IMR-90 (cell line): ENCODE results near the gene CYB5A. TPM values are rescaled to one million over a fixed set of nuclear protein-coding genes. Genes with fewer than 3 reads are reported as not detected.

Source experiments
- ATAC-seq: fragments of 200-7000 bp; cut with Tn5 transposase; 2 replicates; pipeline ENCODE4 v1.9.1; 2020; ENCODE audit warnings: low read depth, mild to moderate bottlenecking, moderate library complexity
- BruUV-seq: library from RNA; stranded (reverse); fragments of 400-500 nt; replicated peaks from 2 replicates; lab custom pipeline; 2021; lab: Mats Ljungman, UMichigan
- CTCF ChIA-PET: fragments of 300-600 bp; formaldehyde crosslinking; extraction: SDS; loops from one replicate; lab custom pipeline; 2021; ENCODE audit warnings: antibody characterized with exemption; lab: Yijun Ruan, JAX
- POLR2A ChIA-PET: fragments of 300-600 bp; sonication (Branson Sonifier 250); formaldehyde crosslinking; loops from one replicate; lab custom pipeline; 2022; ENCODE audit warnings: antibody characterized with exemption; ENCODE audit not compliant: unreplicated experiment; lab: Charles Lee
- DNase-seq: peaks from one replicate; pipeline ENCODE4 v3.0.0; 2013
- H2AFZ ChIP-seq: replicated peaks from 2 replicates; pipeline ENCODE3; 2013; ENCODE audit warnings: low read length, mild to moderate bottlenecking; ENCODE audit not compliant: poor library complexity
- H2AK5ac ChIP-seq: 2 replicates; pipeline ENCODE4 v1.6.1; 2013; ENCODE audit warnings: low read depth, low read length, inconsistent platforms
- H2AK9ac ChIP-seq: replicated peaks from 2 replicates; pipeline ENCODE3; 2013; ENCODE audit warnings: mild to moderate bottlenecking, low read depth, low read length, moderate library complexity; ENCODE audit not compliant: poor library complexity
- H2BK120ac ChIP-seq: 2 replicates; pipeline ENCODE4 v1.6.1; 2013; ENCODE audit warnings: low read depth, low read length, inconsistent platforms
- H2BK15ac ChIP-seq: 3 replicates; pipeline ENCODE4 v1.6.1; 2013; ENCODE audit warnings: low read depth, low read length, inconsistent platforms
- H2BK20ac ChIP-seq: 2 replicates; pipeline ENCODE4 v1.6.1; 2013; ENCODE audit warnings: low read depth, mild to moderate bottlenecking, inconsistent platforms, low read length, moderate library complexity
- H2BK5ac ChIP-seq: 2 replicates; pipeline ENCODE4 v1.6.1; 2013; ENCODE audit warnings: mild to moderate bottlenecking, low read depth, low read length, inconsistent platforms; ENCODE audit not compliant: poor library complexity, severe bottlenecking
- H3K14ac ChIP-seq: replicated peaks from 2 replicates; pipeline ENCODE4 v1.6.1; 2013; ENCODE audit warnings: low read depth, low read length, inconsistent platforms
- H3K18ac ChIP-seq: 2 replicates; pipeline ENCODE4 v1.6.1; 2013; ENCODE audit warnings: low read depth, low read length, control low read depth
- H3K23ac ChIP-seq: 2 replicates; pipeline ENCODE4 v1.6.1; 2013; ENCODE audit warnings: low read depth, low read length, inconsistent platforms
- H3K27ac ChIP-seq: 2 replicates; pipeline ENCODE4 v1.5.1; 2013; ENCODE audit warnings: mild to moderate bottlenecking, control low read depth, low read length; ENCODE audit not compliant: insufficient read depth
- H3K27me3 ChIP-seq: 2 replicates; pipeline ENCODE4 v1.6.1; 2013; ENCODE audit warnings: low read length; ENCODE audit not compliant: control insufficient read depth, insufficient read depth
- H3K36me3 ChIP-seq: 2 replicates; pipeline ENCODE4 v1.6.1; 2013; ENCODE audit warnings: low read length, mixed read lengths; ENCODE audit not compliant: control insufficient read depth, insufficient read depth
- H3K4ac ChIP-seq: 2 replicates; pipeline ENCODE4 v1.6.1; 2013; ENCODE audit warnings: low read depth, low read length, inconsistent platforms
- H3K4me1 ChIP-seq: 2 replicates; pipeline ENCODE4 v1.6.1; 2013; ENCODE audit warnings: low read length, mixed read lengths; ENCODE audit not compliant: control insufficient read depth, insufficient read depth
- H3K4me2 ChIP-seq: 2 replicates; pipeline ENCODE4 v1.6.1; 2013; ENCODE audit warnings: low read depth, mild to moderate bottlenecking, control low read depth, low read length, moderate library complexity
- H3K4me3 ChIP-seq: 2 replicates; pipeline ENCODE4 v1.5.1; 2013; ENCODE audit warnings: low read depth, mild to moderate bottlenecking, control low read depth, low read length, moderate library complexity; ENCODE audit not compliant: insufficient read depth
- H3K56ac ChIP-seq: 2 replicates; pipeline ENCODE4 v1.6.1; 2013; ENCODE audit warnings: low read length, inconsistent platforms; ENCODE audit not compliant: insufficient read depth; ENCODE audit errors: extremely low read depth
- H3K79me1 ChIP-seq, 2 experiments: 2 replicates each; pipeline ENCODE4 v1.6.1; 2013; ENCODE audit warnings: low read length in 2 of 2, inconsistent platforms in 1 of 2, low read depth in 1 of 2
- H3K9ac ChIP-seq: 2 replicates; pipeline ENCODE4 v1.6.1; 2013; ENCODE audit warnings: low read depth, low read length, control low read depth
- H3K9me1 ChIP-seq: 2 replicates; pipeline ENCODE4 v1.6.1; 2013; ENCODE audit warnings: low read length, inconsistent platforms; ENCODE audit not compliant: insufficient read depth
- H3K9me3 ChIP-seq: 2 replicates; pipeline ENCODE4 v1.6.1; 2013; ENCODE audit warnings: low read length; ENCODE audit not compliant: control insufficient read depth, insufficient read depth
- H4K20me1 ChIP-seq: 2 replicates; pipeline ENCODE4 v1.6.1; 2013; ENCODE audit warnings: low read length, inconsistent platforms; ENCODE audit not compliant: insufficient read depth
- H4K5ac ChIP-seq: 2 replicates; pipeline ENCODE4 v1.6.1; 2013; ENCODE audit warnings: mild to moderate bottlenecking, low read depth, low read length, control low read depth
- H4K8ac ChIP-seq, 2 experiments: 2 replicates each; pipeline ENCODE4 v1.6.1; 2013; ENCODE audit warnings: low read depth in 2 of 2, low read length in 2 of 2, control low read depth in 1 of 2, inconsistent platforms in 1 of 2
- H4K91ac ChIP-seq: 2 replicates; pipeline ENCODE4 v1.6.1; 2013; ENCODE audit warnings: low read depth, low read length, inconsistent platforms; ENCODE audit not compliant: insufficient read depth
- BHLHE40 ChIP-seq: fragments of 150-350 bp; IDR thresholded peaks from 2 replicates; pipeline ENCODE4 v1.6.1; 2016; ENCODE audit warnings: mild to moderate bottlenecking, low read depth, low read length
- CEBPB ChIP-seq: IDR thresholded peaks from 2 replicates; pipeline ENCODE4 v1.6.1; 2012; ENCODE audit warnings: low read depth, low read length, improper control_type of control experiment
- CHD1 ChIP-seq: IDR thresholded peaks from 2 replicates; pipeline ENCODE4 v1.6.1; 2012; ENCODE audit warnings: low read depth, low read length, improper control_type of control experiment
- FOS ChIP-seq: fragments of 150-350 bp; IDR thresholded peaks from 2 replicates; pipeline ENCODE4 v1.6.1; 2016; ENCODE audit warnings: low read depth, low read length
- MAFK ChIP-seq: IDR thresholded peaks from 2 replicates; pipeline ENCODE4 v1.6.1; 2012; ENCODE audit warnings: low read depth, low read length, improper control_type of control experiment
- MAZ ChIP-seq: IDR thresholded peaks from 2 replicates; pipeline ENCODE4 v1.6.1; 2012; ENCODE audit warnings: low read depth, mild to moderate bottlenecking, low read length, improper control_type of control experiment, moderate library complexity, borderline replicate concordance
- NFE2L2 ChIP-seq: fragments of 150-350 bp; IDR thresholded peaks from 2 replicates; pipeline ENCODE4 v1.6.1; 2016; ENCODE audit warnings: low read depth, mild to moderate bottlenecking, low read length
- POLR2A ChIP-seq: IDR thresholded peaks from 2 replicates; pipeline ENCODE4 v1.6.1; 2012; ENCODE audit warnings: mild to moderate bottlenecking, low read depth, low read length
- RAD21 ChIP-seq: IDR thresholded peaks from 2 replicates; pipeline ENCODE4 v1.6.1; 2012; ENCODE audit warnings: low read length, improper control_type of control experiment
- RCOR1 ChIP-seq: IDR thresholded peaks from 2 replicates; pipeline ENCODE4 v1.6.1; 2012; ENCODE audit warnings: mild to moderate bottlenecking, low read length, improper control_type of control experiment; ENCODE audit not compliant: insufficient replicate concordance
- RFX5 ChIP-seq: IDR thresholded peaks from 2 replicates; pipeline ENCODE4 v1.8.0; 2012; ENCODE audit warnings: low read depth, mild to moderate bottlenecking, low read length, moderate library complexity
- SMC3 ChIP-seq: fragments of 150-350 bp; IDR thresholded peaks from 2 replicates; pipeline ENCODE4 v1.6.1; 2016; ENCODE audit warnings: low read depth, mild to moderate bottlenecking, antibody characterized with exemption, low read length, moderate library complexity
- WGBS, 2 experiments: methylation state at CpG; one replicate each; pipeline versions ENCODE4 v1.1.5 to v1.1.7; 2013; ENCODE audit warnings: missing lambda C conversion rate in 2 of 2; ENCODE audit not compliant: insufficient read length in 1 of 2; ENCODE audit errors: extremely low coverage in 2 of 2; 5-methylcytosine and 5-hydroxymethylcytosine counted together
- dilution Hi-C: fragments of 300-500 bp; cut with HindIII; formaldehyde crosslinking; loops from one replicate; pipeline ENCODE4 v1.14.3; 2018; ENCODE audit warnings: low sequenced_read_pairs; ENCODE audit not compliant: unreplicated experiment
- in situ Hi-C: fragments of 300-500 bp; cut with MboI; formaldehyde crosslinking; loops from 3 replicates; pipeline ENCODE4 v1.14.3; 2019; ENCODE audit warnings: low sequenced_read_pairs, inconsistent platforms, mixed read lengths
- intact Hi-C: fragments of 100-400 bp; cut with micrococcal nuclease; formaldehyde crosslinking; loops from 2 replicates; pipeline ENCODE4 v1.10.0; 2022
- polyA plus RNA-seq, 3 experiments: library from polyadenylated mRNA; depleted of rRNA; stranded (reverse); fragments of >200 nt; gene quantifications; 2 replicates each; pipeline ENCODE4 v1.2.3, GENCODE V29; 2012; ENCODE audit warnings: low replicate concordance in 1 of 3
- total RNA-seq: library from RNA; depleted of rRNA; stranded (reverse); fragments of >200 nt; gene quantifications from 2 replicates; pipeline ENCODE4 v1.2.3, GENCODE V29; 2012
- TF ChIP-seq, protein P1 (sequence below): conservative IDR thresholded peaks from 2 replicates; pipeline ENCODE4 v1.5.1; 2012; ENCODE audit warnings: mild to moderate bottlenecking, low read depth, low read length, improper control_type of control experiment
- TF ChIP-seq, protein P2 (sequence below): fragments of 150-350 bp; IDR thresholded peaks from 2 replicates; pipeline ENCODE4 v1.6.1; 2017; ENCODE audit warnings: mild to moderate bottlenecking, antibody characterized with exemption, low read length, low read depth

CYB5A gene
- total and polyA plus RNA-seq, 2 of the 4 experiments (the other 2 are of a cell fraction): 13.4 to 47.9 TPM

DNA sequence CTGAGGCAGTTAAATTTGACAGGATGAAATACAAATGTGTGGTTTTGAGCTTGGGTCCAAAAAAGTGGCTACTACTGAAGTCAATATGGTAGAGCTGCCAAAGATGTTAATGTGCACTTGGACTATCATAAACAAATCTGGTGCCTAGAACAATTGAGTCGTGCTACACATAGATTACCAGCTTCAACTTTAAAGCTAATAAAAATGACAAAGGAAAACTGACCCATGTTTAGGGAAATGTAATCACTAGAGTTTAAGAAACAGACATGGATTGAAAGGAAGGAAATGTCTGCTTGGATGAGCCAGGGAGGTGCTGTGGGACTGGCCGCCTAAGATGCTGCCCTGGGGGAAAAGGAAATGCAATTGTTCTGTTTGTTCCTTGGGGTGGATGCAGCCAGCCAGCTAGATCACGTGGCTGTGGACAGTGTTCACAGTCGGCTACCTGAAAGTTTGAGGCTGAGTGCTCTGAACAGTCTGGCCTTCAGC is 36.6 kb downstream of the CYB5A start:
- Histone ChIP-seq H4K5ac (no peak overlapping the region), H3K79me1 (peaks cover 0 to 4% of the 10 kb centered on the region in 2 experiments; a peak in 1 of 4 replicates), H2AK5ac (no peak overlapping the region), H2BK15ac (no peak overlapping the region), H3K4me1 (peaks cover 14% of the 10 kb centered on the region), H2AFZ (no peak overlapping the region), H4K91ac (no peak overlapping the region), H3K9me1 (peaks cover 9% of the 10 kb centered on the region), H4K20me1 (no peaks in the 10 kb centered on the region), H2BK20ac (no peak overlapping the region), H3K23ac (no peak overlapping the region), H3K27ac (no peak overlapping the region), H2BK120ac (no peak overlapping the region), H3K9ac (no peak overlapping the region), H3K4me2 (no peak overlapping the region), H3K27me3 (no peaks in the 10 kb centered on the region), H3K4ac (no peak overlapping the region), H2AK9ac (no peak overlapping the region), H2BK5ac (no peak overlapping the region), H4K8ac (no peak overlapping the region), H3K14ac (no peak overlapping the region), H3K4me3 (no peak overlapping the region), H3K9me3 (no peaks in the 10 kb centered on the region), H3K36me3 (peaks cover 3% of the 10 kb centered on the region; the same call in 1 of the 2 replicates), H3K56ac (no peak overlapping the region), H3K18ac (no peak overlapping the region)
- POLR2A ChIA-PET: no interaction called here
- DNase-seq: peak; percentile 12
- TF ChIP-seq RFX5: no peak
- TF ChIP-seq SMC3: no peak
- no peak for TF ChIP-seq CEBPB
- TF ChIP-seq CHD1: no peak
- TF ChIP-seq, protein P1, sequence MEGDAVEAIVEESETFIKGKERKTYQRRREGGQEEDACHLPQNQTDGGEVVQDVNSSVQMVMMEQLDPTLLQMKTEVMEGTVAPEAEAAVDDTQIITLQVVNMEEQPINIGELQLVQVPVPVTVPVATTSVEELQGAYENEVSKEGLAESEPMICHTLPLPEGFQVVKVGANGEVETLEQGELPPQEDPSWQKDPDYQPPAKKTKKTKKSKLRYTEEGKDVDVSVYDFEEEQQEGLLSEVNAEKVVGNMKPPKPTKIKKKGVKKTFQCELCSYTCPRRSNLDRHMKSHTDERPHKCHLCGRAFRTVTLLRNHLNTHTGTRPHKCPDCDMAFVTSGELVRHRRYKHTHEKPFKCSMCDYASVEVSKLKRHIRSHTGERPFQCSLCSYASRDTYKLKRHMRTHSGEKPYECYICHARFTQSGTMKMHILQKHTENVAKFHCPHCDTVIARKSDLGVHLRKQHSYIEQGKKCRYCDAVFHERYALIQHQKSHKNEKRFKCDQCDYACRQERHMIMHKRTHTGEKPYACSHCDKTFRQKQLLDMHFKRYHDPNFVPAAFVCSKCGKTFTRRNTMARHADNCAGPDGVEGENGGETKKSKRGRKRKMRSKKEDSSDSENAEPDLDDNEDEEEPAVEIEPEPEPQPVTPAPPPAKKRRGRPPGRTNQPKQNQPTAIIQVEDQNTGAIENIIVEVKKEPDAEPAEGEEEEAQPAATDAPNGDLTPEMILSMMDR: no peak
- TF ChIP-seq BHLHE40: no peak
- TF ChIP-seq RCOR1: no peak
- no peak for TF ChIP-seq RAD21
- TF ChIP-seq NFE2L2: no peak
- no peak for TF ChIP-seq POLR2A
- TF ChIP-seq MAFK: no peak
- no peak for TF ChIP-seq FOS
- no peak for TF ChIP-seq MAZ
- TF ChIP-seq, protein P2, sequence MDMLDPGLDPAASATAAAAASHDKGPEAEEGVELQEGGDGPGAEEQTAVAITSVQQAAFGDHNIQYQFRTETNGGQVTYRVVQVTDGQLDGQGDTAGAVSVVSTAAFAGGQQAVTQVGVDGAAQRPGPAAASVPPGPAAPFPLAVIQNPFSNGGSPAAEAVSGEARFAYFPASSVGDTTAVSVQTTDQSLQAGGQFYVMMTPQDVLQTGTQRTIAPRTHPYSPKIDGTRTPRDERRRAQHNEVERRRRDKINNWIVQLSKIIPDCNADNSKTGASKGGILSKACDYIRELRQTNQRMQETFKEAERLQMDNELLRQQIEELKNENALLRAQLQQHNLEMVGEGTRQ: no peak
- no peak for ATAC-seq
- dilution Hi-C loops: no loop called here
- no CpG with 5 or more reads among the region's 4 CpGs for WGBS, 2 experiments
- CTCF ChIA-PET: interaction anchor here (0.9 kb wide), 1 partner anchor 29 kb away, joined by 3 read pairs; no protein-coding TSS in a partner anchor
- intact Hi-C loops: no loop called here
- BruUV-seq: no TSS peak
- in situ Hi-C loops: no loop called here
